ENCODE results near the gene ZNF182.
"Not testable (repeated sequence)": the region's sequence is repeated elsewhere in the genome, so short reads cannot be mapped to it uniquely, and the experiment has no call there.

The ZNF182 gene

GRCh38 chrX:47955295-47955694, 48.5 kb downstream of the ZNF182 start:
- H3K36me3 ChIP-seq (ENCODE audit: control insufficient read depth, insufficient read depth, low read length, severe bottlenecking); H3K4me1 ChIP-seq (ENCODE audit: control insufficient read depth, insufficient read depth, low read length); H3K4me3 ChIP-seq (ENCODE audit: low read length); H3K27me3 ChIP-seq (replicated peaks; ENCODE audit: control insufficient read depth, insufficient read depth, low read length); H3K9ac ChIP-seq (ENCODE audit: low read length); DNase-seq (ENCODE audit: low read depth): not testable (repeated sequence)
- H3K9me3 ChIP-seq (ENCODE audit: control insufficient read depth, low read length) = peaks cover 35% of the 10 kb centered on the region

GRCh38 chrX:47941423-47941822, 62.4 kb downstream of the ZNF182 start:
- Histone ChIP-seq H3K4me1 (ENCODE audit: control insufficient read depth, insufficient read depth, low read length) (no peaks in the 10 kb centered on the region), H3K4me3 (ENCODE audit: low read length) (no peak overlapping the region), H3K9ac (ENCODE audit: low read length) (no peak overlapping the region), H3K36me3 (ENCODE audit: control insufficient read depth, insufficient read depth, low read length, severe bottlenecking) (no peaks in the 10 kb centered on the region), H3K27me3 (replicated peaks; ENCODE audit: control insufficient read depth, insufficient read depth, low read length) (no peaks in the 10 kb centered on the region), H3K9me3 (ENCODE audit: control insufficient read depth, low read length) (peaks cover 50% of the 10 kb centered on the region)
- no peak for DNase-seq (ENCODE audit: low read depth)

GRCh38 chrX:47940448-47940847, 63.3 kb downstream of the ZNF182 start:
- Histone ChIP-seq H3K9ac (ENCODE audit: low read length) (no peak overlapping the region), H3K4me1 (ENCODE audit: control insufficient read depth, insufficient read depth, low read length) (no peaks in the 10 kb centered on the region), H3K27me3 (replicated peaks; ENCODE audit: control insufficient read depth, insufficient read depth, low read length) (no peaks in the 10 kb centered on the region), H3K36me3 (ENCODE audit: control insufficient read depth, insufficient read depth, low read length, severe bottlenecking) (no peaks in the 10 kb centered on the region), H3K9me3 (ENCODE audit: control insufficient read depth, low read length) (peaks cover 48% of the 10 kb centered on the region), H3K4me3 (ENCODE audit: low read length) (no peak overlapping the region)
- DNase-seq (ENCODE audit: low read depth) = no peak

GRCh38 chrX:47936940-47937317, 66.9 kb downstream of the ZNF182 start:
- no peaks in the 10 kb centered on the region for H3K36me3 ChIP-seq (ENCODE audit: control insufficient read depth, insufficient read depth, low read length, severe bottlenecking)
- no peak for DNase-seq (ENCODE audit: low read depth)
- no peak overlapping the region for H3K4me3 ChIP-seq (ENCODE audit: low read length)
- no peaks in the 10 kb centered on the region for H3K4me1 ChIP-seq (ENCODE audit: control insufficient read depth, insufficient read depth, low read length)
- H3K9me3 ChIP-seq (ENCODE audit: control insufficient read depth, low read length) = peaks cover 27% of the 10 kb centered on the region
- no peak overlapping the region for H3K9ac ChIP-seq (ENCODE audit: low read length)
- H3K27me3 ChIP-seq (replicated peaks; ENCODE audit: control insufficient read depth, insufficient read depth, low read length) = no peaks in the 10 kb centered on the region

- Histone ChIP-seq H3K27me3 (replicated peaks; ENCODE audit: control insufficient read depth, insufficient read depth, low read length) (no peaks in the 10 kb centered on the region), H3K9ac (ENCODE audit: low read length) (no peak overlapping the region), H3K9me3 (ENCODE audit: control insufficient read depth, low read length) (peaks cover 27% of the 10 kb centered on the region), H3K4me1 (ENCODE audit: control insufficient read depth, insufficient read depth, low read length) (no peaks in the 10 kb centered on the region), H3K4me3 (ENCODE audit: low read length) (no peak overlapping the region), H3K36me3 (ENCODE audit: control insufficient read depth, insufficient read depth, low read length, severe bottlenecking) (no peaks in the 10 kb centered on the region)
- no peak for DNase-seq (ENCODE audit: low read depth)
These were observed 67.4 kb downstream of the ZNF182 start for GRCh38 chrX:47936224-47936939.

- no peak for DNase-seq (ENCODE audit: low read depth)
- H3K27me3 ChIP-seq (replicated peaks; ENCODE audit: control insufficient read depth, insufficient read depth, low read length) = no peaks in the 10 kb centered on the region
- H3K9ac ChIP-seq (ENCODE audit: low read length) = no peak overlapping the region
- H3K36me3 ChIP-seq (ENCODE audit: control insufficient read depth, insufficient read depth, low read length, severe bottlenecking) = no peaks in the 10 kb centered on the region
- no peak overlapping the region for H3K4me3 ChIP-seq (ENCODE audit: low read length)
- H3K4me1 ChIP-seq (ENCODE audit: control insufficient read depth, insufficient read depth, low read length) = no peaks in the 10 kb centered on the region
- H3K9me3 ChIP-seq (ENCODE audit: control insufficient read depth, low read length) = peaks cover 14% of the 10 kb centered on the region
These were observed 69.8 kb downstream of the ZNF182 start for GRCh38 chrX:47933946-47934345.

GRCh38 chrX:47931970-47932369, 71.8 kb downstream of the ZNF182 start:
- not testable (repeated sequence) for H3K27me3 ChIP-seq (replicated peaks; ENCODE audit: control insufficient read depth, insufficient read depth, low read length); H3K4me3 ChIP-seq (ENCODE audit: low read length); H3K9ac ChIP-seq (ENCODE audit: low read length); H3K36me3 ChIP-seq (ENCODE audit: control insufficient read depth, insufficient read depth, low read length, severe bottlenecking); H3K4me1 ChIP-seq (ENCODE audit: control insufficient read depth, insufficient read depth, low read length); DNase-seq (ENCODE audit: low read depth)
- peaks cover 15% of the 10 kb centered on the region for H3K9me3 ChIP-seq (ENCODE audit: control insufficient read depth, low read length)

GRCh38 chrX:47927212-47927611, 76.6 kb downstream of the ZNF182 start:
- H3K9me3 ChIP-seq (ENCODE audit: control insufficient read depth, low read length) = peaks cover 43% of the 10 kb centered on the region
- H3K4me3 ChIP-seq (ENCODE audit: low read length) = no peak overlapping the region
- H3K4me1 ChIP-seq (ENCODE audit: control insufficient read depth, insufficient read depth, low read length) = no peaks in the 10 kb centered on the region
- no peak for DNase-seq (ENCODE audit: low read depth)
- H3K9ac ChIP-seq (ENCODE audit: low read length) = no peak overlapping the region
- no peaks in the 10 kb centered on the region for H3K36me3 ChIP-seq (ENCODE audit: control insufficient read depth, insufficient read depth, low read length, severe bottlenecking)
- H3K27me3 ChIP-seq (replicated peaks; ENCODE audit: control insufficient read depth, insufficient read depth, low read length) = no peaks in the 10 kb centered on the region
